ENCODE results near the gene CDH23.

Gene CDH23

DNA sequence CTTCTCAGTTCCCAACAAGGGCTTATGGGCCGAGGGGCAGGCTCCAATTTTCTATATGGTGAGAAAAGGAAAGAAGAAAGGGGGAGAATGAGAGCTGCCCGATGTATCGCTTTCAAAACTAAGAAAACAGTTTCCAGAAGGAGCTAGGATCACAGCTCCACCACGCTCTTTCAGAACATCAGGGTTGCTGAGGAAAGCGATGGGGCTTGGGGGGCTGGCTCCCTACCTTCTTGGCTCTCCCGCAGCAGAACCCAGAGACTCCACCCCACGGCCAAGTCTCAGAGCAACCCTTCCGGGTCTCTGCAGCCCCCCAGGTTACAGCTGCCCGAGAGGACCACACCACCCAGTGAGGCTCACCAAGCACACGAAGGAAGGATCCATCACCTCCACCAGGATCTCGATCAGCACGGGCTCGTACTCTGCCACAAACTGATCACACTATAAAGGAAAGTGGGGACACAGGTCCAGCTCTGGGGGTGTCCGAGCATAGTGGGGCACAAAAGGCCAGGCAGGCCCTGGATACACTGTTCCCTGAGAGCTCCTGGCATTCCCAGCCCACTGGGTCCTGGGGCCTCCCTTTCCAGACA is 422.0 kb downstream of the CDH23 start:
- TF ChIP-seq, protein P1, sequence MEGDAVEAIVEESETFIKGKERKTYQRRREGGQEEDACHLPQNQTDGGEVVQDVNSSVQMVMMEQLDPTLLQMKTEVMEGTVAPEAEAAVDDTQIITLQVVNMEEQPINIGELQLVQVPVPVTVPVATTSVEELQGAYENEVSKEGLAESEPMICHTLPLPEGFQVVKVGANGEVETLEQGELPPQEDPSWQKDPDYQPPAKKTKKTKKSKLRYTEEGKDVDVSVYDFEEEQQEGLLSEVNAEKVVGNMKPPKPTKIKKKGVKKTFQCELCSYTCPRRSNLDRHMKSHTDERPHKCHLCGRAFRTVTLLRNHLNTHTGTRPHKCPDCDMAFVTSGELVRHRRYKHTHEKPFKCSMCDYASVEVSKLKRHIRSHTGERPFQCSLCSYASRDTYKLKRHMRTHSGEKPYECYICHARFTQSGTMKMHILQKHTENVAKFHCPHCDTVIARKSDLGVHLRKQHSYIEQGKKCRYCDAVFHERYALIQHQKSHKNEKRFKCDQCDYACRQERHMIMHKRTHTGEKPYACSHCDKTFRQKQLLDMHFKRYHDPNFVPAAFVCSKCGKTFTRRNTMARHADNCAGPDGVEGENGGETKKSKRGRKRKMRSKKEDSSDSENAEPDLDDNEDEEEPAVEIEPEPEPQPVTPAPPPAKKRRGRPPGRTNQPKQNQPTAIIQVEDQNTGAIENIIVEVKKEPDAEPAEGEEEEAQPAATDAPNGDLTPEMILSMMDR (IDR thresholded peaks at IDR 0.05; ENCODE audit: borderline replicate concordance, insufficient read depth, low read depth, low read length), result no peak
- no peak overlapping the region for H3K4me3 ChIP-seq (ENCODE audit: low read depth, low read length)

DNA sequence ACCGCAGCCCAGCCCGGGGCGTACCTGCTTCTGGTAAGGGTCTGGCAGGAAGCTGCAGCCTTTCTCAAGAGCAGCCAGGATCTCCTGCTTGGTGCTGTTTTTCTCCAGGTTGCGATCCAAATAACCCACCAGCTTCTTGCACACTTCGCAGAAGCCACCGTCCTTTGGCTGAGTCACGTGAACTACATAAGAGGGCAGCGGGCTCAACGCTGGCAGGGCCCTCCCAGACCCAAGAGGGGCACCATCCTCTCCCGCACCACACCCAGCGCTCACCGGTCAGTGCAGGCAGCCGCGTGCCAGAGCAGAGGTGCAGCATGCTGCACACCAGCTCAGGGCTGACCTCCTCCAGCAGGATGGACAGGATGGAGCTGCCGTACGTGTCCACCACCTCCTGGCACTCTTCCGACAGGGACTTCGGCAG is 422.7 kb downstream of the CDH23 start:
- H3K4me3 ChIP-seq (ENCODE audit: low read depth, low read length), result no peak overlapping the region
- TF ChIP-seq, protein P1 (IDR thresholded peaks at IDR 0.05; ENCODE audit: borderline replicate concordance, insufficient read depth, low read depth, low read length), result no peak

DNA sequence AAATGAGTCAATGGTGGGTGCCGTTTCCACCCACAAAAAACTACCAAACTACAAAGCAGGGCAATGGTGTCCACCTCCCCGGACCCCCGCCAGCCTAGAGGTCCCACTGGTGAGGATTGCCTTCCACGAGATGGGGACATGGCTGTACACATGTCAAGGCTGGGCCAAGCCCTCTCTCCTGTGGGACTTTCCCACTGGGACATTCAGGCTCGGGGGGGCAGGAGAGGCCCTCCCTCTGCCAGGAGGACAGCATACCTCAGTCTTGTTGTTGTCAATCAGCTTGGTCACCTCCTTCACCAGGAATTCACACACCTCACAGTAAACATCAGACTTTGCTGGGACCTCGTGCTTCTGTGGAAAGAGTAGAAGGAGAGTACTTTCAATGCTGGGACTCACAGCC is 423.3 kb downstream of the CDH23 start:
- TF ChIP-seq, protein P1 (IDR thresholded peaks at IDR 0.05; ENCODE audit: borderline replicate concordance, insufficient read depth, low read depth, low read length), result no peak
- no peak overlapping the region for H3K4me3 ChIP-seq (ENCODE audit: low read depth, low read length)

DNA sequence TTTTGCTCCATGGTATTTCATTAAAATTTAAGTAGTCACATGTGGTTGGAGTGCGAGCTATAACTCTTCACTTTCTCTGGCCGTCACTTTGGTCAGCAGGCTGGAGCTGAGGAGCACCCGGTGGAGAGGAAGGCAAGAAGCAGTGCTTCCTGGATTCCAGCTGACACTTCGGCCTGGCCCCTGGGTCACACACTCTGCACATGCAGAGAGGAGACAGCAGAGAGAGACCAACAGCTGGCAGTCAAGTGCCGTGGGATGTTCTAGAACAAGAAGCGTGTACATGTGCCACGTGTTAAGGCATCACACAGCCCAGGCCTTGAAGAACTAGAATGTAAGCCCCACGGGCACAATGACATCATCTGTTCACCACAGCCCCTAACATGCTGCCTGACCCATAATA is 424.2 kb downstream of the CDH23 start:
- H3K4me3 ChIP-seq (ENCODE audit: low read depth, low read length), result no peak overlapping the region
- TF ChIP-seq, protein P1 (IDR thresholded peaks at IDR 0.05; ENCODE audit: borderline replicate concordance, insufficient read depth, low read depth, low read length), result no peak

DNA sequence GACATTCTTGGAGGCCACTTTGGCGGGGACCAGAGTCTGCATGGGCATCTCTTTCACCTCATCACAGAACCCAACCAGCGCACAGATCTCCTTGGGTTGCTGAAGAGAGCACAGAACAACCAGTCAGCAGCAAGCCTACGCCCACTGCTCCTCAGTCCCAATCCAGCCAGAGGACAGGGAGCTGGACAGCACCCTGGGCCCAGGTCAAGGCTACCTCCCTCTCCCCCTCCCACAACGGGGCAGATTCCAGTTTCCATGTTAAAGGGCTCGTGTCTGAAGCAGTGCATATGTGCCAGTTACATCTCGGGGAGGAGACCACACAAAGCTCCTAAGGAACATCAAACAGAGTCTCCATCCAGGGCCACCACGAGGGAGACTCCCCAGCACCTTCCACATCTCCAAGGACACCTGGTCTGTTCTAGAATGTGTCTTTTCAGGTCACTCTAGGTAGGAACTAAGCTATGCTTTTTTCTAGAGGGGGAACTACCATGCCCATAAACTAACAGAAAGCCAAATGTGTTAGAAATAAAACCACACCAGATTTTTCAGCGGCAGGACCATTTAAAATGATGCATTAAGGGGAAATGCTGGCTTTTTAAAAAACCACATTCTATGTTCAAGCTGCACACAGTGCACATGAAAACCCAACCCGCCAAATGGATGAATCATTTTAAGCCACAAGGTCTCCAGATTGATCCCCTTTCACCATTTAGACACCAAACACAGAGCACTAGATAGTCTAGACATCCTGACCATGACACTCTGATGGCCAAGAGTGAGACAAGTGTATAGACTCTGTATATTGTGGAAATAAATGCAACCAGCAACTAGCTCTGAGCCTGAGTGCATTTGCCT is 425.4 kb downstream of the CDH23 start:
- no peak overlapping the region for H3K4me3 ChIP-seq (ENCODE audit: low read depth, low read length)
- TF ChIP-seq, protein P1 (IDR thresholded peaks at IDR 0.05; ENCODE audit: borderline replicate concordance, insufficient read depth, low read depth, low read length), result no peak

DNA sequence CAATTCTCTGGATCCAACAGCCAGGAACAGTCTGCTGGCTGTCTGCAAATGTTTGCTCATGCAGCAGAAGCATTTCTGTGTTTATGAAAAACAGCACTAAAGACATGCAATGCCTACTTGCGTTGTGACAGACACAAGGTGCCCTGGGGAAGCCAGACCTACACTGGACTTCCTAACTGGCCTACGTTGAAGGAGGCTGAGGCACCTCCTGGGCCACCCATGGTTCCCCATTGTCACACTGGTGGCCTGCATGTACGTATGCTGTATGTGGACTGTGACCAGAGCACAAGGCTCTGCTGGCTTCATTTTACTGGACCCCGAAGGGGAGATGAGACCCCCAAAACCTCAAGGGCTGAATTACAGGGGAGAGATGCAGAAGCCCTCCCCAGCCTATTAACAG is 426.6 kb downstream of the CDH23 start:
- TF ChIP-seq, protein P1 (IDR thresholded peaks at IDR 0.05; ENCODE audit: borderline replicate concordance, insufficient read depth, low read depth, low read length), result no peak

DNA sequence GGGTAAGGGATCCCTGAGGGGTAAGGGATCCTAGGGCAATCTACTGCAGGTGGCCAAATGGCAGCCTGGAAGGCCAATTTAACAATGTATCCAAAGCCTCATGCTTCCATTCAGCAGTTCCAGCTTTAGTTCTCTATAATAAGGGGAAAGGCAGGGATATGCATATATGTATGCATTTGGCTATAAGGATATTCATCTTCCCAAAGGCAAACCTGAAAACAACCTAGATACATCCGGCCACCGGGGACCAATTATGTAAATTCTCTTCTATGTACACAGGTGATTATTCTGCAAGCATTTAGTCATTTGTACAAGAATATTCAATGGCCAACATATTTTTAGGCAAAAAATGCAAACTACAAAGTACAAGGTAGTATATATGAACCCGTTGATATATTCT is 427.6 kb downstream of the CDH23 start:
- H3K4me3 ChIP-seq (ENCODE audit: low read depth, low read length), result no peak overlapping the region
- TF ChIP-seq, protein P1 (IDR thresholded peaks at IDR 0.05; ENCODE audit: borderline replicate concordance, insufficient read depth, low read depth, low read length), result no peak

More for the DNA sequence above, 426.6 kb downstream of the CDH23 start:
- no peak overlapping the region for H3K4me3 ChIP-seq (ENCODE audit: low read depth, low read length)

All from GM12875 (cell line).